ENCODE measurements around the gene TAF5. TPM values are rescaled to one million over a fixed set of nuclear protein-coding genes. Genes with fewer than 3 reads are reported as not detected.

The TAF5 gene
- polyA plus RNA-seq, 1 donor from 2014 or later, result 9.2 TPM

DNA sequence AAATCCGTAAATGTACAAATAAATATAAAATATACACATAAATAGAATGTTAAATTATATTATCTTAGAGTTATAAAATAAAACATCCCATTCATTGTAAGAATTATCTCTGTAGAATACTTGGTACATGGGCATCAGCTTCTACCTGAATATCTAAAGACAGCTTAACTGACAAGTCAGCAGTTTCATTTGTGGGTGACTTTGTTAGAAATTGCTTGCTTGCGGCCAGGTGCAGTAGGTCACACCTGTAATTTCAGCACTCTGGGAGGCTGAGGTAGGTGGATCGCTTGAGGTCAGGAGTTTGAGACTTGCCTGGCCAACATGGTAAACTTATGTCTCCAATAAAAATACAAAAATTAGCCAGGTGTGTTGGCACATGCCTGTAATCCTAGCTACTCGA is 31.4 kb upstream of the TAF5 start:
- no peak overlapping the region for H3K4me3 ChIP-seq (ENCODE audit: low read length)
- H3K27me3 ChIP-seq (ENCODE audit: insufficient read depth, low read depth, low read length), result no peaks in the 10 kb centered on the region
- no peaks in the 10 kb centered on the region for H3K79me2 ChIP-seq (replicated peaks; ENCODE audit: insufficient read depth, low read length)
- no peaks in the 10 kb centered on the region for H3K9me2 ChIP-seq (ENCODE audit: insufficient read depth, low read length)
- H3K9ac ChIP-seq (ENCODE audit: low read length), result no peak overlapping the region
- H3K4me2 ChIP-seq (ENCODE audit: low read length), result no peak overlapping the region
- no peak overlapping the region for H2AFZ ChIP-seq (ENCODE audit: low read depth, low read length)
- H3K9me3 ChIP-seq (ENCODE audit: low read length), result no peaks in the 10 kb centered on the region
- no peak overlapping the region for H3K27ac ChIP-seq (ENCODE audit: low read length)
- no peaks in the 10 kb centered on the region for H4K20me1 ChIP-seq (ENCODE audit: insufficient read depth)
- no peak for TF ChIP-seq MXI1 (conservative IDR thresholded peaks at IDR 0.05; ENCODE audit: poor library complexity, severe bottlenecking)
- TF ChIP-seq POLR2AphosphoS5 (IDR thresholded peaks at IDR 0.05), result no peak
- no peak for TF ChIP-seq CTCF (IDR thresholded peaks at IDR 0.05; ENCODE audit: poor library complexity, severe bottlenecking)
- no peak for TF ChIP-seq EP300 (conservative IDR thresholded peaks at IDR 0.05; ENCODE audit: poor library complexity, severe bottlenecking)
- TF ChIP-seq SMC3 (conservative IDR thresholded peaks at IDR 0.05; ENCODE audit: poor library complexity), result no peak
- no peak for TF ChIP-seq REST (IDR thresholded peaks at IDR 0.05; ENCODE audit: borderline replicate concordance)
- no peak for TF ChIP-seq TAF1 (IDR thresholded peaks at IDR 0.05; ENCODE audit: low read depth)
- no peaks in the 10 kb centered on the region for H3K36me3 ChIP-seq (ENCODE audit: insufficient read depth, low read length)
- H3F3A ChIP-seq (ENCODE audit: insufficient read depth, low read length, poor library complexity, severe bottlenecking), result no peaks in the 10 kb centered on the region

GRCh38 chr10:103350175-103350516 is 17.6 kb upstream of the TAF5 start:
- Histone ChIP-seq H3K36me3 (ENCODE audit: insufficient read depth, low read length) (no peaks in the 10 kb centered on the region), H3K27ac (ENCODE audit: low read length) (peak overlapping the region; percentile 79), H2AFZ (ENCODE audit: low read depth, low read length) (peak overlapping the region; percentile 91), H3K4me3 (ENCODE audit: low read length) (peak overlapping the region; percentile 91), H3K9me2 (ENCODE audit: insufficient read depth, low read length) (no peaks in the 10 kb centered on the region), H3K79me2 (replicated peaks; ENCODE audit: insufficient read depth, low read length) (peaks cover 8% of the 10 kb centered on the region), H3K9me3 (ENCODE audit: low read length) (no peaks in the 10 kb centered on the region), H3K4me2 (ENCODE audit: low read length) (peak overlapping the region; percentile 41), H3K27me3 (ENCODE audit: insufficient read depth, low read depth, low read length) (no peaks in the 10 kb centered on the region), H3K9ac (ENCODE audit: low read length) (peak overlapping the region; percentile 84), H4K20me1 (ENCODE audit: insufficient read depth) (no peaks in the 10 kb centered on the region), H3F3A (ENCODE audit: insufficient read depth, low read length, poor library complexity, severe bottlenecking) (no peaks in the 10 kb centered on the region)
- TF ChIP-seq REST (IDR thresholded peaks at IDR 0.05; ENCODE audit: borderline replicate concordance) (no peak), SMC3 (conservative IDR thresholded peaks at IDR 0.05; ENCODE audit: poor library complexity) (no peak), RAD21 (conservative IDR thresholded peaks at IDR 0.05) (no peak), EZH2 (IDR thresholded peaks at IDR 0.05; ENCODE audit: borderline replicate concordance, insufficient read depth, low read length, poor library complexity, severe bottlenecking) (no peak), MXI1 (conservative IDR thresholded peaks at IDR 0.05; ENCODE audit: poor library complexity, severe bottlenecking) (no peak), TAF1 (IDR thresholded peaks at IDR 0.05; ENCODE audit: low read depth) (no peak), EP300 (conservative IDR thresholded peaks at IDR 0.05; ENCODE audit: poor library complexity, severe bottlenecking) (no peak), POLR2AphosphoS5 (IDR thresholded peaks at IDR 0.05) (no peak), CTCF (IDR thresholded peaks at IDR 0.05; ENCODE audit: poor library complexity, severe bottlenecking) (no peak)

Measured in neural cell (in vitro differentiated cells).